ENCODE data around the gene RBMS3. TPM values are rescaled to one million over a fixed set of nuclear protein-coding genes. Genes with fewer than 3 reads are reported as not detected.

RBMS3 gene
- total and polyA plus RNA-seq, 2 of the 13 experiments (the other 11 are each of a cell fraction or from before 2014, with no cell fraction given): not detected

- H3K4me1 ChIP-seq (ENCODE audit: insufficient read depth, low read length): no peaks in the 10 kb centered on the region
- no peaks in the 10 kb centered on the region for H3K36me3 ChIP-seq (replicated peaks in 1 of 2; ENCODE audit: control insufficient read depth in 1 of 2, insufficient read depth in 2 of 2, low read length in 2 of 2)
- H2AFZ ChIP-seq (ENCODE audit: low read length): no peak overlapping the region
- H3K9ac ChIP-seq (ENCODE audit: insufficient read depth, low read depth, low read length): no peak overlapping the region
- H3K27ac ChIP-seq (ENCODE audit: extremely low read length, insufficient read depth, low read length): no peak overlapping the region
- H3K27me3 ChIP-seq (ENCODE audit: control insufficient read depth in 1 of 2, insufficient read depth in 2 of 2, low read length in 2 of 2): no peaks in the 10 kb centered on the region
- H3K4me3 ChIP-seq (replicated peaks in 1 of 3; ENCODE audit: insufficient read depth in 1 of 3, low read depth in 2 of 3, low read length in 3 of 3): no peak overlapping the region
- 11% methylated on average over 1 of the region's 1 CpG for WGBS (ENCODE audit: low lambda C conversion rate)
- BruUV-seq (replicated peaks): no TSS peak
- CTCF ChIA-PET (ENCODE audit: low intra/inter-chr PET ratio, low total read pairs): no interaction called here
- no peaks in the 10 kb centered on the region for H3K9me3 ChIP-seq (ENCODE audit: low read length)
- POLR2A ChIA-PET: no interaction called here
- H3K79me2 ChIP-seq (ENCODE audit: insufficient read depth, low read length): no peaks in the 10 kb centered on the region
- no peak overlapping the region for H3K4me2 ChIP-seq (ENCODE audit: low read depth, low read length)
- TF ChIP-seq ZBED4 (CRISPR knock-in tag; IDR thresholded peaks at IDR 0.05; ENCODE audit: borderline replicate concordance) (no peak), POGK (CRISPR knock-in tag; conservative IDR thresholded peaks at IDR 0.05) (no peak), LCORL (IDR thresholded peaks at IDR 0.05) (no peak), LCORL (CRISPR knock-in tag; IDR thresholded peaks at IDR 0.05) (no peak), ZNF263 (CRISPR knock-in tag; IDR thresholded peaks at IDR 0.05) (no peak), MYC (CRISPR knock-in tag; IDR thresholded peaks at IDR 0.05; ENCODE audit: borderline replicate concordance) (no peak), ETV5 (CRISPR knock-in tag; IDR thresholded peaks at IDR 0.05; ENCODE audit: borderline replicate concordance) (no peak), SYNCRIP (IDR thresholded peaks at IDR 0.05; ENCODE audit: insufficient read depth, low read depth, low read length) (no peak)
- TF ChIP-seq, protein P1, sequence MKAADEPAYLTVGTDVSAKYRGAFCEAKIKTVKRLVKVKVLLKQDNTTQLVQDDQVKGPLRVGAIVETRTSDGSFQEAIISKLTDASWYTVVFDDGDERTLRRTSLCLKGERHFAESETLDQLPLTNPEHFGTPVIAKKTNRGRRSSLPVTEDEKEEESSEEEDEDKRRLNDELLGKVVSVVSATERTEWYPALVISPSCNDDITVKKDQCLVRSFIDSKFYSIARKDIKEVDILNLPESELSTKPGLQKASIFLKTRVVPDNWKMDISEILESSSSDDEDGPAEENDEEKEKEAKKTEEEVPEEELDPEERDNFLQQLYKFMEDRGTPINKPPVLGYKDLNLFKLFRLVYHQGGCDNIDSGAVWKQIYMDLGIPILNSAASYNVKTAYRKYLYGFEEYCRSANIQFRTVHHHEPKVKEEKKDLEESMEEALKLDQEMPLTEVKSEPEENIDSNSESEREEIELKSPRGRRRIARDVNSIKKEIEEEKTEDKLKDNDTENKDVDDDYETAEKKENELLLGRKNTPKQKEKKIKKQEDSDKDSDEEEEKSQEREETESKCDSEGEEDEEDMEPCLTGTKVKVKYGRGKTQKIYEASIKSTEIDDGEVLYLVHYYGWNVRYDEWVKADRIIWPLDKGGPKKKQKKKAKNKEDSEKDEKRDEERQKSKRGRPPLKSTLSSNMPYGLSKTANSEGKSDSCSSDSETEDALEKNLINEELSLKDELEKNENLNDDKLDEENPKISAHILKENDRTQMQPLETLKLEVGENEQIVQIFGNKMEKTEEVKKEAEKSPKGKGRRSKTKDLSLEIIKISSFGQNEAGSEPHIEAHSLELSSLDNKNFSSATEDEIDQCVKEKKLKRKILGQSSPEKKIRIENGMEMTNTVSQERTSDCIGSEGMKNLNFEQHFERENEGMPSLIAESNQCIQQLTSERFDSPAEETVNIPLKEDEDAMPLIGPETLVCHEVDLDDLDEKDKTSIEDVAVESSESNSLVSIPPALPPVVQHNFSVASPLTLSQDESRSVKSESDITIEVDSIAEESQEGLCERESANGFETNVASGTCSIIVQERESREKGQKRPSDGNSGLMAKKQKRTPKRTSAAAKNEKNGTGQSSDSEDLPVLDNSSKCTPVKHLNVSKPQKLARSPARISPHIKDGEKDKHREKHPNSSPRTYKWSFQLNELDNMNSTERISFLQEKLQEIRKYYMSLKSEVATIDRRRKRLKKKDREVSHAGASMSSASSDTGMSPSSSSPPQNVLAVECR (CRISPR knock-in tag; IDR thresholded peaks at IDR 0.05; ENCODE audit: borderline replicate concordance): no peak
- H4K20me1 ChIP-seq (ENCODE audit: insufficient read depth, low read length): 0 out of 2 replicates have a peak, but pooled peaks cover 2% of the 10 kb centered on the region
- ATAC-seq (no peak), DNase-seq (ENCODE audit: low spot score) (no peak), FAIRE-seq (no peak)
- in situ Hi-C loops (cut with HindIII; ENCODE audit: extremely low pct_ligation_motif_present, low pct_unique_long_range_greater_than_20kb): no loop called here
- intact Hi-C loops (cut with micrococcal nuclease; ENCODE audit: unreplicated experiment): no loop called here
Measured at GRCh38 chr3:29612536-29612935, 331.7 kb downstream of the RBMS3 start.
